ENCODE results near the gene SNX21. TPM values are rescaled to one million over a fixed set of nuclear protein-coding genes. Genes with fewer than 3 reads are reported as not detected.

Gene SNX21
- total and polyA plus RNA-seq, 9 of the 15 experiments (the other 6 are each of a cell fraction or from before 2014, with no cell fraction given) = 0.10 to 1.2 (median 0.42) TPM

DNA sequence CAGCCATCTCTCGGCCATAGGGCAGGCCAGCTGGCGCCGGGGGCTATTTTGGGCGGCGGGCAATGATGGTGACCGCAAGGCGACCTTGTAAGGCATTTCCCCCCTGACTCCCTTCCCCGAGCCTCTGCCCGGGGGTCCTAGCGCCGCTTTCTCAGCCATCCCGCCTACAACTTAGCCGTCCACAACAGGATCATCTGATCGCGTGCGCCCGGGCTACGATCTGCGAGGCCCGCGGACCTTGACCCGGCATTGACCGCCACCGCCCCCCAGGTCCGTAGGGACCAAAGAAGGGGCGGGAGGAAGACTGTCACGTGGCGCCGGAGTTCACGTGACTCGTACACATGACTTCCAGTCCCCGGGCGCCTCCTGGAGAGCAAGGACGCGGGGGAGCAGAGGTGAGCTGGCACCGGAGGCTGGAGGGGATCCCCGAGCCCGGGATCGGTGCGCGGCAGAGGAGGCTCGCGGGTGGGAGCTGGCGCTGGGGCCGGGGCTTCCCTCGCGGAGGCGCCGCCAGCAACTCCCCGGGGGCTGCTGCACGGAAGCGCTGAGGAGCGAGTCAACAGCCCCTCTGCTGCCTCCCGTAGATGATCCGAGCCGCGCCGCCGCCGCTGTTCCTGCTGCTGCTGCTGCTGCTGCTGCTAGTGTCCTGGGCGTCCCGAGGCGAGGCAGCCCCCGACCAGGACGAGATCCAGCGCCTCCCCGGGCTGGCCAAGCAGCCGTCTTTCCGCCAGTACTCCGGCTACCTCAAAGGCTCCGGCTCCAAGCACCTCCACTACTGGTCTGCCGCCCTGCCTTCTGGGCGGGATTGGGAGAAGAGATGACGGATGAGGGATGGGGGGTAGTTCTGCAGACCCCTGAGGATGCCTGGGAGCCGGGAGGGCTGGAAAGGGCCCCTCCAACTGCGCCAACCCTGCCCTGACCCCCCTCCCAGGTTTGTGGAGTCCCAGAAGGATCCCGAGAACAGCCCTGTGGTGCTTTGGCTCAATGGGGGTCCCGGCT is 57.7 kb downstream of the SNX21 start, which contains the start of the genes CTSA and NEURL2 (continued):
- TF ChIP-seq ZNF668 (CRISPR knock-in tag; IDR thresholded peaks at IDR 0.05) (no peak), CAMTA2 (CRISPR knock-in tag; conservative IDR thresholded peaks at IDR 0.05) (no peak), BRD4 (IDR thresholded peaks at IDR 0.05) (no peak), TAL1 (IDR thresholded peaks at IDR 0.05) (no peak), SIN3A (IDR thresholded peaks at IDR 0.05; ENCODE audit: borderline replicate concordance in 2 of 2, control insufficient read depth in 1 of 2, low read depth in 2 of 2, low read length in 2 of 2) (peak; percentile 98 to 100), GATA2 (CRISPR knock-in tag; IDR thresholded peaks at IDR 0.05) (no peak), NFIX (CRISPR knock-in tag; IDR thresholded peaks at IDR 0.05; ENCODE audit: low read depth) (no peak), ESRRB (CRISPR knock-in tag; IDR thresholded peaks at IDR 0.05; ENCODE audit: borderline replicate concordance) (no peak), ZNF449 (CRISPR knock-in tag; IDR thresholded peaks at IDR 0.05) (no peak), TFAM (CRISPR knock-in tag; conservative IDR thresholded peaks at IDR 0.05) (no peak), ELF2 (CRISPR knock-in tag; IDR thresholded peaks at IDR 0.05) (no peak), BCOR (IDR thresholded peaks at IDR 0.05) (peak; percentile 63; the same call in 1 of the 2 replicates), STAG1 (CRISPR knock-in tag; IDR thresholded peaks at IDR 0.05; ENCODE audit: borderline replicate concordance) (no peak), ARID3A (IDR thresholded peaks at IDR 0.05; ENCODE audit: borderline replicate concordance, low read depth, low read length) (no peak), FOXP1 (CRISPR knock-in tag; IDR thresholded peaks at IDR 0.05) (0 out of 2 replicates have a peak, but pooled peaks have one; percentile 80), KHSRP (IDR thresholded peaks at IDR 0.05) (no peak), HINFP (tag; conservative IDR thresholded peaks at IDR 0.05; ENCODE audit: low read depth) (0 out of 2 replicates have a peak, but pooled peaks have one; percentile 20), GABPB1 (CRISPR knock-in tag; IDR thresholded peaks at IDR 0.05) (peak; percentile 52; the same call in 1 of the 2 replicates), JUNB (CRISPR knock-in tag; conservative IDR thresholded peaks at IDR 0.05) (no peak), ZBED1 (IDR thresholded peaks at IDR 0.05) (no peak), TEAD2 (tag; IDR thresholded peaks at IDR 0.05) (no peak), FOXK2 (conservative IDR thresholded peaks at IDR 0.05 in 1 of 2, IDR thresholded peaks at IDR 0.05 in 1 of 2; ENCODE audit: low read depth in 2 of 2) (peak; percentile 85 to 93)
- TF ChIP-seq, protein P1, sequence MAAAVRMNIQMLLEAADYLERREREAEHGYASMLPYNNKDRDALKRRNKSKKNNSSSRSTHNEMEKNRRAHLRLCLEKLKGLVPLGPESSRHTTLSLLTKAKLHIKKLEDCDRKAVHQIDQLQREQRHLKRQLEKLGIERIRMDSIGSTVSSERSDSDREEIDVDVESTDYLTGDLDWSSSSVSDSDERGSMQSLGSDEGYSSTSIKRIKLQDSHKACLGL (CRISPR knock-in tag; IDR thresholded peaks at IDR 0.05; ENCODE audit: borderline replicate concordance, poor library complexity, severe bottlenecking) = no peak
